ENCODE measurements around the gene PLAU.
"Not testable (repeated sequence)": the region's sequence is repeated elsewhere in the genome, so short reads cannot be mapped to it uniquely, and the experiment has no call there.

PLAU gene

DNA sequence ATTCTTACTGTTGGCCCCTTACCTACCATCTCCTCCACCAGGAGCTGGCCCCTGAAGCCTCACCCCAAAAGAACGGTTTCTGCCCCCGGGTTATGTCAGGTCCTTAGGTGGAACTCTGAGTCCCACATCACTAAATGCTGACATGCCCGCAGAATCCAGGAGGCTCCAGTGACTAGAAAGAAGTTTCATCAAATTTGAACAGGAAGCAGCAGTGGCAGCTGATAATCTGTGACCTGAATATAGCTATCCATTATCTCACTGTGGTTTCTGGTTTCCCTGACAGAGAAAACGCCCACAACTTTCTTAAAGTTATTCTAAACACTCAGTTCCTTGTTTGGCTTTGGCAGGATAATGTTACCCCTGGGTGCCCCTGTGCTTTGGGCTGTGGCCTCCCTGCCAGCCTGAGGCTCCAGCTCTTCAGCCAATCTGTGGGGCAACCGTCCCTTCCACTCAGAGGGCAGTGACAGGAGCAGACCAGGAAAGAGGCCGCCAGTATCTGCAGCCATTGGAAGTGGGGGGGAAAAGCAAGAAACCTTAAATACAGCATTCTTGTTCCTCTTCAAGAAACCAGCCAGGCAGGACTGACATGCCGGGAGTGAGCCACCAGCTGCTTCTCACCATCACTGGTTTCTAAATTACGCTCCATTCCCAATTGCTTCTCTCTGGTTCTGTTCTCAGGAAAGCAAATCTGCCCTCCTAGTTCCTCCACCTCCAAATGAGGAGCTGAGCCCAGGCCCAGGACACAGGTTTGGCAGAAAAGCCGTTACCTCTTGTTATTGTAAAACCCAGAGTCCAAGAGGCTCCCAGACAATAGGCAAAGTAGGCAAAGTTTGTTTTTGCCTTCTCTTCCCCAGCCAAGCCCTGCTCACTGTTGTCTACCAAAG is 45.8 kb downstream of the PLAU start:
- peak; percentile 88 to 91 for DNase-seq

DNA sequence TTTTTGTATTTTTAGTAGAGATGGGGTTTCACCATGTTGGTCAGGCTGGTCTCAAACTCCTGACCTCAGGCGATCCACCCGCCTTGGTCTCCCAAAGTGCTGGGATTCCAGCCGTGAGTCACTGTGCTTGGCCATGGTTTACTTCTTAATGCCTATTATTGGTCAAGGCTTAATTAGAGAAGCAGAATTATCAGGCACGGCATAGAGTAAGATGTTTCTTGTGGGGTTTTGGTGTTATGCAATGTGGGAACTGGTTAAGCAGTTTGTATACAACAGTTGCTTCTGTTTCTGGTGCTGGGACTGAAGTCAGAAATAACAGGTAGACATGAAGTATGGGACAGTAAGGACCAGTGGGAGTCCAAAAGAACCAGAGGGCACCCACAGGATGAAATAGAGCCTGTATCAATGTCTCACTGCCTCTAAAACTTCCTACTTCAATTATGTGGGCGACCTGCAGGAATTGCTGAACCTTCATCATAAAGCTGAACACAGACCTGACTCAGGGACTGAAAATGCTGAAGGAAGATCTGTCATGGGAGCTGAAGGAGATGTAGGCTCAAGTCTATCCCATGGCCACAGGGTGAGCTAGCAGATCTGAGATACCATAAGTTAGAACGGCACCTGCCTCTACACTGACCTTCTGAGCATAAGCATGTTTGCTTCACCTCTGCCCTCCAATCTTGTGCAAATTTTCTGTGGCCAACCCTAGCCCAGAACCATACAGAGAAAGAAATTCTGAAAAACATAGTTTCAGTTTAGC is 48.7 kb downstream of the PLAU start:
- peak; percentile 59 to 72 for DNase-seq

DNA sequence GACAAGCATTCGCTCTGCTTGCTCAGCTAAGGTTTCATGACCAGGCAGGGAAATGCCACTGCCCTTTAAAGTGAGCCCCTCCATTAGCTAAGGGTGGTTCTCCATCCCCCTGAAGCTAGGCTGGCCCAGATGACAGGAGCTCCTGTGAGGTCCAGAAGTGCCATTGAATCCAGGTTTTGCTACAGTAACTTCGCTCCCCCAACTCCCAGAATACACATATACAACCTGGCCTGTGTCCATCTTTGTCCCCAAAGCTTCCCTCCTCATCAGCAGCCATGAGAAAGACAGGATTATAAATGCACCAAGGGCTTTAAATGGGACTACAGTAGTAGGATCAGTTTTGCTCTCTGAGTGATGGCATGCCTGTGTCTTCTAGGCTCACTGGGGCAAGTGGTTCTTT is 51.5 kb downstream of the PLAU start:
- DNase-seq: no peak

DNA sequence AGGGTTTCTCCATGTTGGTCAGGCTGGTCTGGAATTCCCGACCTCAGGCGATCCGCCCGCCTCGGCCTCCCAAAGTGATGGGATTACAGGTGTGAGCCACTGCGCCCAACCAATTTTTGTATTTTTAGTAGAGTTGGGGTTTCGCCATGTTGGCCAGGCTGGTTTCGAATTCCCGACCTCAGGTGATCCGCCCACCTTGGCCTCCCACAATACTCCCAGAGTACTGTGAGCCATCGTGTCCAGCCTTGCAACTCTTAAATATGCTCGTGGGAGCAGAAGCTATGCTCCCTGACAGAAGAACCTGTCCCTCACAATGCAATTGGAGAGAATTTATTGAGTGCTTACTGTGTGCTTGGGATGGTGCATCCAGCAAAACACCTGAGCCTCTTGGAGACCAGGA is 52.6 kb downstream of the PLAU start:
- DNase-seq: not testable (repeated sequence)

DNA sequence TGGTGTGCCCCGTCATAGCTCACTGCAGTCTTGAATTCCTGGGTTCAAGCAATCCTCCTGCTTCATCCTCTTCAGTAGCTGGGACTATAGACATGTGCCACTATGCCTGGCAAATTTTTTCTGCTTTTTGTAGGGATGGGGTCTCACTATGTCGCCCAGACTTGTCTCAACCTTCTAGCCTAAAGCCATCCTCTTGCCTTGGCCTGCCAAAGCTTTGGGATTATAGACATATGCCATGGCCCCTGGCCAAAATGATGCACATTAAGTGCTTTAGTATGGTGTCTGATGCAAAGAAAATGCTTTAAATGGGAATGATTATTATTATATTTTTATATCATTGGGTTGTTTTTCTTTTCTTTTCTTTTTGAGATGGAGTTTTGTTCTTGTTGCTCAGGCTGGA is 53.8 kb downstream of the PLAU start:
- DNase-seq: no peak

DNA sequence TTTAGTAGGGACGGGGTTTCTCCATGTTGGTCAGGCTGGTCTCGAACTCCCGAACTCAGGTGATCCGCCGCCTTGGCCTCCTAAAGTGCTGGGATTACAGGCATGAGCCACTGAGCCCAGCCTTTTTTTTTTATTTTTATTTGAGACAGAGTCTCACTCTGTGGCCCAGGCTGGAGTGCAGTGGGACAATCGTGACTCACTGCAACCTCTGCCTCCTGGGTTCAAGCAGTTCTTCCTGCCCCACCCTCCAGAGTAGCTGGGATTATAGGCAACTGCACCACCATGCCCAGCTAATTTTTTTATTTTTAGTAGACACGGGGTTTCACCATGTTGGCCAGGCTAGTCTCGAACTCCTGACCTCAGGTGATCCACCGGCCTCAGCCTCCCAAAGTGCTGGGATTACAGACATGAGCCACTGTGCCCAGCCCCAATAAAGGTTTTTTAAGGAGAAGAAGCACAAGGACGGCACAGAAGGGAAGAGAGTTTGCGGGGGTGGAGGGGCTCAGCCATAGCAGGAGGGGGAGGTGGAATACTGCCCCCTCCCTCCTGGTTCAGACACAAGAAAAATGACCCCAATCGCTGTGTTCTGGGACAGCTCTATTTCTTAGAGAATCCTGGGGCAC is 54.4 kb downstream of the PLAU start:
- DNase-seq: not testable (repeated sequence)

DNA sequence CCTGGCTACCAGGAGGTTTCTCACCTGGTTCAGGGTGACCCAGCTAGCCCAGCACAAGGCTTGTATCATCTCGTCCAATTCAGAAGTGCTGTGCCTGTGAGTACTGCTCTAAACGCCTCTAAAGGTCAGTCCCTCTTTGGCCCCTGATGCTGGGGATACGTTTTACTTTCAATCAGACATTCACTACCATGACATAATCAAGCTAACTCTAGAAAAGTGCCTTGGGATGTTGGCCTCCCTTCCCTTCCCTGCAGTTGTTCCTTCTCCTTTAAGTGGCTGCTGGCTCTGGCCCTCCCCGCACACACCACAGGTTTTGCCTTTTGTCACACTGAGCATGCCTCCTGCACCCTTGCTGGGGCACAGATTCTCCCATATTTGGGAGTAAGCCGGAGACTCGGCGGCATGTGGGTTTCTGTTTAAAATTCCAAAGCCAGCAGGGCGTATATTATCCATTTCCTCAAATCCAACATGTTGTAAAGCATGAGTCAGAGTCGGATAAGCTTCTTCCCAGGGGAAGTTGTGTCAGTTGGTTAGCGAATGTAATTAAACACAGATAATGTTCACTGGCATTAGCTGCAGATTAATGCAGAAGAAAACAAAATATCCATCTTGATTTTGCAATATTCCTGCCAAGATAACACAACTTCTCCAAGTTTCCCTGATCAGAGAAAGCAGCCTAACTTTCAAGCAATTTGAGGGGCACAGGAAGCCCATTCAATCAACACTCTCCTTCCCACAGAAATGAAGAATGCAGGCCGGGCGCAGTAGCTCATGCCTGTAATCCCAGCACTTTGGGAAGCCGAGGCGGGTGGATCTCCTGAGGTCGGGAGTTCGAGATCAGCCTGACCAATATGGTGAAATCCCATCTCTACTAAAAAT is 55.2 kb downstream of the PLAU start:
- no peak for DNase-seq

DNA sequence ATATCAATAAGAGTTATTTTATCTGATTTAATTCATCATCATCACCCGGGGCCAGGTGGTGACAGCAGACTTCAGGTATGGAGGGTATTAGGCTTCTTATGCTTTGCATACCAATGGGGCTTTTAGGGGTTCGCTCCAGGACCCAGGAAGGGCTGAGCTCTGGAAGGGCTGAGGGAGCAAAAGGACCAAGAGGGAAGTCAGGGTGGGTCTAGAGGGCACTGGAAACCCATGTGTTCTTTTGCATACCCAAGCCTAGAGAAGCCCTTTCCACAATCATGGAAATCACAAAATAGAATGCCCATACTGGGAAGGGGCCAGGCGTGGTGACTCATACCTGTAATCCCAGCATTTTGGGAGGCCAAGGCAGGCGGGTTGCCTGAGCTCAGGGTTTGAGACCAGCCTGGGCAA is 56.1 kb downstream of the PLAU start:
- DNase-seq: no peak
